HTERT RPE-1 (cell line): Measurements from ENCODE around the gene SLC3A2.
"Not testable (repeated sequence)": the region's sequence is repeated elsewhere in the genome, so short reads cannot be mapped to it uniquely, and the experiment has no call there.

ENCODE experiments used
- in situ Hi-C: fragments of 300-500 bp; cut with MboI; formaldehyde crosslinking; loops from 4 replicates; pipeline ENCODE4 v1.14.3; 2020; ENCODE audit warnings: low sequenced_read_pairs

The SLC3A2 gene

DNA sequence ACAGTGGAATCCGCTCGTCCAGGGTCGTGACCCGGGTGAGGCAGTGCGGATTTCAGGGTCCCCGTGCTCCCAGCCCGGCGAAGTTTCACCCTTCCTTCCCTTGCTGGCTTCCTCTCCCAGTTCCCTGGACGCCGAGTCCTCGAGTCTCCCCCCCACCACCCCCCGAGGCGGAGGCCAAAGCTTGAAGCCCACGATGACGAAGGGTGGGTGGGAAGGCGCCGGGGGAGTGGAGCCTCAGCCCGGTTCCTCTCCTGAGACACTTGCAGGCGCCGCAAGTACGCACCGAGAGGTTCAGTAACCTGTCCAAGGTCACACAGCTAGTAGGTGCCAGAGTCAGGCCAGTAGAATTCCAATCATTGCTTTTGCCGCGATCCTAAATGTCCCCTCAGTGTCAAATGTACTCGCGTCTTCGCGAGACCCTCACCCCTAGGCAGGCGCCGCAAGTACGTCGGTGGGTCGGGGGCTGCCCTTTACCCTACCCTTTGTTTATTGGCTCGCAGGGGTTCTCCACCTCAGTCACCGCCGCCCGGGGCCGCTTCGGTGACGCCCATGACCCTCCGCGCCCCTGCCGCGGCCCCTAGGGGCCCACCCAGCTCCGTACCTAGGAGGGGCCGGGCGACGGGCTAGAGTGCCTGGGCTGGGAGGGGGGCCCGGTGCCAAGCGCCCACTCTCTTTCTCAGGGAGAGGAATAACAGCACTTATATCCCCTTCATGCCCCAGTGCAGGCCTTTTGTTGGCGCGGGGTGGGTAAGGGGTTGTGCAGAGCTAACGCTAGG is 46.2 kb downstream of the SLC3A2 start:
- in situ Hi-C loops = no loop called here

DNA sequence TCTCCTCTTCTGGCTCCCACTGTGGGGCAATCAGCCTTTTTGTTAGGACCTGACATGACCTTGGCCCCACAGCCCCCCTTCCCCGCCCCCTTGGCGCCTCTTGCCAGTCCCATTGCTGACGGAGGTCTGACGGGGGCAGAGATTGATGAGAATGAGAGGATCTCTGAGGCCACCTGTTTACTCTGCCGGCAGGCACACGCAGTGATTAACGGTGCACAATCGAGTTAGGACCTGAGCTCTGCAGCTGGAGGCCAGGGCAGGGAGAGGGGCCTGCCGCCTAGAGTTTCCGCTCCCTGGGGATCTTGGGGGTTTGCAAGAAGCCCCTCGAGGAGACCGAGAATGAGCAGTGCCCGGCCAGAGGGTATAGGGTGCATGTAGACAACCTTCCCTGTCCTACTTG is 47.3 kb downstream of the SLC3A2 start:
- in situ Hi-C loops = no loop called here

DNA sequence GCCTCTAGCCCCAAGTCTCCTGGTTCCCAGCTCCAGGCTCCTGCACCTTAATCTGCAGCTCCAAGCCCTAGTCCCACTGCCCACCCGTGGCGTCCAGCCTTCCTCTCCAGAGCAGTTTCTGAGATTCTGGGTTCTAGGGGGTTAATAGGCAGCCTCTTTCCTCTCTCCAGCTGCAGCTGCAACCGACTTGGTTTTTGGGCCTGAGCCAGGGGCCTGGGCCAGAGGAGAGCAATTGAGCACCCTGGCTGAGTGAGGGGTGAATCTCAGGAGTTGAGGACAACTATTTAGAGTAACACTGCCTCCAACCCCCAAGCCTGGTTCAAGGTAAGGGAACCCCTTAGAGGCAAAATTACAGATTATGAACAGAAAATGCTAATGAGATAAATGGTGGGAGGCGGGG is 49.5 kb downstream of the SLC3A2 start:
- in situ Hi-C loops = no loop called here

DNA sequence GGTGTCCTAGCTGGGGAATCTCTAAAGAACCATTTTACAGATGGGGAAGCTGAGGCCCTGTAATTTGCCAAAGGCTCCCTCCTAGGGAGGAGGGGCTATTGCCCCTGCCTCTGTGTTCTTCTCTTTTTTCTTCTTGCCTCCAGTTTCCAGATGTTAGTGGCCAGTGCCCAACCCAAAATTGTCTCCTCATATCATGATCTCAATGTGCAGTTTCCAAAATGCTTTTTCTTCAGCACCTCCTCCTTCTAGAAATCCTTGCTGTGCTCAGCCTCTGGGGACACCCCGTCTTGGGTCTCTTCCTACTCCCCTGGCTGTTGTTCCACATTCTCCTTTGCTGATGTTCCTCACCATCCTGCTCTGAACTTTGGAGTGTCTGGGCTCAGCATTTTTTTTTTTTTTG is 50.0 kb downstream of the SLC3A2 start:
- in situ Hi-C loops = no loop called here

DNA sequence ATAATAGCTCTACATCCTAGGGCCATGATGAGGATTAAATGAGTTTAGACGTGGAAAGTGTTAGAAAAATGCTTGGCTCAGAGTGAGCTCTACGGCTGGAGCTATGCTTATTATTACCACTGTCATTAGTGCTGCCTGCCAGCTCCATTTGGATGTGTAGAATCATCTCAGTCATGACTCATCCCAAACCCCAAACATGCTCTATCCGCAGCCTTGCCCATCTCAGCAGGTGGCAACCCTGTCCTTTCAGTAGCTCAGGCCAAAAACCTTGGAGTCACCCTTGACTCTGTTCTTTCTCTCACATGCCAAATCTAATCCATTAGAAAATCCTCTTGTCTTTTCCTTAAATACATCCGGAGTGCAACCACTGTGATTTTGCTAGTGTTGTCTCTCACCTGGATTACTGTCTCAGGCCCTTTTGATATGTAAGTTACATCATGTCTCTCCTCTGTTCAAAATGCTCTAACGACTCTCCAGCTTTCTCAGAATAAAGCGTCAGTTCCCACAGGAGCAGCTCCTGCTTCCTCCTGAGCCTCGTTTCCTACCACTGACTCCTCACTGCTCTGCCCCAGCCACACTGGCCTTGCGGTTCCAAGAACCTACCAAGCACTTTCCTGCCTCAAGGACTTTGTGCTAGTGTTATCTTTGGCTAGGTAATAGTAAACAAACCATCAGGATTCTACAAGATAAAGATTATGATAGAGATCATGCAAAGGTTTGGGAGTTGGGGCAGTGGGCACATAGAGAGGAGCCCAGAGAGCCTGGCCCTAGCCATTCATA is 51.0 kb downstream of the SLC3A2 start:
- in situ Hi-C loops = no loop called here

DNA sequence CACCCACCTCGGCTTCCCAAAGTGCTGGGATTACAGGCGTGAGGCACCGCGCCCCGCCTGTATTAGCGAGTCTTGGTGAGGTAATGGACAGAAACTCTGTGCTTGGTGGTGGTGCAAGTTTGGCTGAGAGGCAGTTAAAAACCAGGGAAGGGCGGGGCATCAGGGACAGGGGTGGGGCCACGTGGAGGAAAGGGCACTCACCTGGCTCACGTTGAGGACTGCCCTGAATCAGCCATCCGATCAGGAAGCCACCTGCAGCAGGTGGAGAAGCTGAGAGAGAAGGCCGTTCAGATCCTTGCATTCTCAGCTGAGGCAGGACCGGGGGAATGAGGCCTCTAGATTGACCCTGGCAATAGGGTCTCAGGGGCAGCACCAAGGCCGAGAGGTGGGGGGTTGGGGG is 52.6 kb downstream of the SLC3A2 start:
- in situ Hi-C loops = no loop called here

DNA sequence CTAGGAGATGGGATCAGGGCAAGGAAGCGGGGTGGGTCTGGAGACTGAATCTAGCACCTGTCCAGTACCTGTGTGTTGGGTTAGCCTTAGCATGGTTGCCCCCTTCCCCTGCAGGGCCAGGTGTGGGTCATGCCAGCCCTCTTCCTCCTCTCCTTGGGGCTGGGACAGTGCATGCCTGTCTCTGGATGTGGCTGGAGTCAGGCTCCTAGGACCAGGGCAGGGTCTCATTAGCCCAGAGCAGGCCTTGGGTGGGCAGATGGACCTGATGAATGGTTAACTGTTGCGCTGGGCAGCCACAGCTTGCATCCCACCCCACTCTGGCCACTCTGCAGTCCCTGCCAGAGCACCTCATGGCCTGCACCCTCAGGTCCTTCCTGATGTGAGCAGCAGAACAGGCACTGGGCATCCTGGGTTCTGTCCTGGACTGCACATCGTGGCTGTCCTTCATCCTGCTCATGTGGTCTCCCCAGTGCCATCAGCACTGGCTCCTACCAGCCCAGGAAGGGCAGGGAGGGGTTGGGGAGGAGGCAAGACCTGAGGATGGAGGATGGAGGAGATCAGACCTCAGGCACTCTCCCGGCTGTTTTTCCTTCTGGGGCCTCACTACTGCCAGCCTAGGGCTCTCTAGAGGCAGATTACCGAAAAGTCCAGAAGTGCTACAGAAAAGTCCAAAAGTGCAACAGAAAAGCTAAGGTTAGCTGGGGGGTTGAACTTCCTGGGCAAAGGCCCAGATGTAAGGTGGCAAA is 53.2 kb downstream of the SLC3A2 start:
- in situ Hi-C loops = no loop called here

DNA sequence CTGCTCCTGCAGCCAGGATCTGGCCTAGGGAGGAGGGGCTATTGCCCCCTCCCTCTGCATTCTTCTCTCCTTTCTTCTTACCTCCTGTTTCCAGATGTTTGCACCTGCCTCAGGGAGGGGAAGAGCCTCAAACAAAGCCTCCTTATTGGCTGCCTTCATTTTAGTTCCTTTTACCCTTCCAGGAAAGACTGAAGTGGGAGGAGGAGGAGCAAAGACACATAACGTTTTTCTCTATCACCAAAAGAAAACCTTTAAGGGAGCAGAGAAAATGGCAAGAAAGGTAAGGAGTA is 53.7 kb downstream of the SLC3A2 start:
- in situ Hi-C loops = no loop called here

DNA sequence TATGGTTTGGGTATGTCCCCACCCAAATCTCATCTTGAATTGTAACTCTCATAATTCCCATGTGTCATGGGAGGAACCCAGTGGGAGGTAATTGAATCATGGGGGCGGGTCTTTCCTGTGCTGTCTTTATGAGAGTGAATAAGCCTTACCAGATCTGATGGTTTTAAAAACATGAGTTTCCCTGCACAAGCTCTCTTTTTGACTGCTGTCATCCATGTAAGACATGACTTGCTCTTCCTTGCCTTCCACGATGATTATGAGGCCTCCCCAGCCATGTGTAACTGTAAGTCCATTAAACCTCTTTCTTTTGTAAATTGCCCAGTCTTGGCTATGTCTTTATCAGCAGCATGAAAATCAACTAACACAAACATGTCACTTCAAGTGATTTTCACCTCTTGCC is 56.8 kb downstream of the SLC3A2 start:
- in situ Hi-C loops = not testable (repeated sequence)
